OCI-M2 (cell line): ENCODE measurements around the gene HOXA13.

Source experiments
- DNase-seq: peaks from one replicate; lab custom pipeline; 2025; ENCODE audit not compliant: unreplicated experiment; lab: John Stamatoyannopoulos, UW

The HOXA13 gene

GRCh38 chr7:27160546-27161213 lies 39.2 kb downstream of the HOXA13 start:
- no peak for DNase-seq

GRCh38 chr7:27160145-27160545 lies 39.7 kb downstream of the HOXA13 start:
- no peak for DNase-seq

GRCh38 chr7:27159266-27160144 lies 40.4 kb downstream of the HOXA13 start:
- no peak for DNase-seq

GRCh38 chr7:27158436-27159265 lies 41.2 kb downstream of the HOXA13 start:
- DNase-seq, result no peak

GRCh38 chr7:27157702-27158431 lies 42.0 kb downstream of the HOXA13 start:
- DNase-seq, result no peak

- DNase-seq, result no peak
These were observed 42.8 kb downstream of the HOXA13 start for GRCh38 chr7:27156916-27157701.

GRCh38 chr7:27156508-27156898 lies 43.4 kb downstream of the HOXA13 start, which contains the start of gene HOXA7:
Gene HOXA7 (minus strand): TSS chr7:27156675. CDS start chr7:27156545, 130 bp downstream.
- DNase-seq, result no peak

GRCh38 chr7:27155816-27156507 lies 43.9 kb downstream of the HOXA13 start:
- no peak for DNase-seq

- no peak for DNase-seq
These were observed 44.7 kb downstream of the HOXA13 start for GRCh38 chr7:27154901-27155815.

GRCh38 chr7:27154369-27154768 lies 45.5 kb downstream of the HOXA13 start:
- DNase-seq, result no peak

- DNase-seq, result no peak
These were observed 46.4 kb downstream of the HOXA13 start for GRCh38 chr7:27153526-27153925.

- DNase-seq, result no peak
These were observed 47.0 kb downstream of the HOXA13 start for GRCh38 chr7:27152816-27153442.

GRCh38 chr7:27151931-27152815 lies 47.7 kb downstream of the HOXA13 start, which contains the start of gene HOXA3:
Gene HOXA3 (minus strand): TSS chr7:27152583. CDS start chr7:27110640, 41,943 bp downstream.
- DNase-seq, result no peak

- DNase-seq, result no peak
These were observed 48.5 kb downstream of the HOXA13 start for GRCh38 chr7:27151341-27151930.

- no peak for DNase-seq
These were observed 49.1 kb downstream of the HOXA13 start for GRCh38 chr7:27150568-27151340.
